NCI-H2171 (cell line): ENCODE results near the gene ASTN2.

ENCODE experiments used
- DNase-seq: peaks from one replicate; lab custom pipeline; 2025; lab: John Stamatoyannopoulos, UW

Gene ASTN2

GRCh38 chr9:116616304-116616914 lies 798.4 kb downstream of the ASTN2 start:
- no peak for DNase-seq

GRCh38 chr9:116608064-116608463 lies 806.8 kb downstream of the ASTN2 start:
- no peak for DNase-seq

GRCh38 chr9:116605904-116606341 lies 808.9 kb downstream of the ASTN2 start:
- DNase-seq, result no peak

- DNase-seq, result no peak
These were observed 809.8 kb downstream of the ASTN2 start for GRCh38 chr9:116605060-116605459.

GRCh38 chr9:116604251-116604650 lies 810.6 kb downstream of the ASTN2 start:
- no peak for DNase-seq

- DNase-seq, result no peak
These were observed 815.4 kb downstream of the ASTN2 start for GRCh38 chr9:116599342-116599884.

- DNase-seq, result no peak
These were observed 818.2 kb downstream of the ASTN2 start for GRCh38 chr9:116596646-116597045.

GRCh38 chr9:116594547-116594946 lies 820.3 kb downstream of the ASTN2 start:
- DNase-seq, result no peak

GRCh38 chr9:116592970-116593369 lies 821.9 kb downstream of the ASTN2 start:
- no peak for DNase-seq

GRCh38 chr9:116589392-116590354 lies 825.2 kb downstream of the ASTN2 start:
- DNase-seq, result no peak

GRCh38 chr9:116587919-116588318 lies 826.9 kb downstream of the ASTN2 start:
- DNase-seq, result no peak

- no peak for DNase-seq
These were observed 829.0 kb downstream of the ASTN2 start for GRCh38 chr9:116585896-116586295.

GRCh38 chr9:116585204-116585603 lies 829.7 kb downstream of the ASTN2 start:
- DNase-seq, result no peak

GRCh38 chr9:116580853-116581252 lies 834.0 kb downstream of the ASTN2 start:
- no peak for DNase-seq

GRCh38 chr9:116576386-116576785 lies 838.5 kb downstream of the ASTN2 start:
- no peak for DNase-seq

- no peak for DNase-seq
These were observed 840.7 kb downstream of the ASTN2 start for GRCh38 chr9:116574027-116574679.

GRCh38 chr9:116572095-116572748 lies 842.6 kb downstream of the ASTN2 start:
- peak; percentile 13 for DNase-seq

- DNase-seq, result no peak
These were observed 845.7 kb downstream of the ASTN2 start for GRCh38 chr9:116569111-116569510.

- no peak for DNase-seq
These were observed 848.0 kb downstream of the ASTN2 start for GRCh38 chr9:116566677-116567488.

- DNase-seq, result no peak
These were observed 848.9 kb downstream of the ASTN2 start for GRCh38 chr9:116565986-116566385.

- DNase-seq, result no peak
These were observed 850.5 kb downstream of the ASTN2 start for GRCh38 chr9:116564266-116564793.
